Neutrophil (primary cell): ENCODE data around the gene MSL1.

Experiments used
- H3K27ac ChIP-seq: fragments of 200-600 bp; sonication (generic); 2 replicates; pipeline ENCODE4 v1.5.1; 2016; ENCODE audit warnings: mild to moderate bottlenecking, moderate library complexity
- H3K27me3 ChIP-seq: fragments of 200-600 bp; sonication (generic); 2 replicates; pipeline ENCODE4 v1.6.0; 2016; ENCODE audit warnings: mild to moderate bottlenecking
- H3K36me3 ChIP-seq: fragments of 200-600 bp; sonication (generic); 2 replicates; pipeline ENCODE4 v1.5.1; 2017
- H3K4me1 ChIP-seq, 2 experiments: fragments of 200-600 bp in 1 of 2; sonication (generic) in 1 of 2; 1 replicate in 1 of 2; 2 replicates in 1 of 2; pipeline versions ENCODE4 v1.5.1 to v1.6.1; 2013 to 2016; ENCODE audit warnings: low read depth in 1 of 2, low read length in 1 of 2, mild to moderate bottlenecking in 1 of 2, moderate library complexity in 1 of 2; ENCODE audit not compliant: control insufficient read depth in 1 of 2, insufficient read depth in 1 of 2
- H3K4me3 ChIP-seq, 2 experiments: fragments of 200-600 bp in 1 of 2; sonication (generic) in 1 of 2; 1 replicate in 1 of 2; 2 replicates in 1 of 2; pipeline ENCODE4 v1.5.1; 2013 to 2016; ENCODE audit warnings: low read depth in 1 of 2, low read length in 1 of 2, mild to moderate bottlenecking in 1 of 2, moderate library complexity in 1 of 2
- H3K9me3 ChIP-seq: fragments of 200-600 bp; sonication (generic); 2 replicates; pipeline ENCODE4 v1.5.1; 2016
- TF ChIP-seq, protein P1 (sequence below): fragments of 200-600 bp; sonication (generic); IDR thresholded peaks from 2 replicates; pipeline ENCODE4 v1.5.1; 2016; ENCODE audit warnings: antibody characterized with exemption

MSL1 gene, protein sequence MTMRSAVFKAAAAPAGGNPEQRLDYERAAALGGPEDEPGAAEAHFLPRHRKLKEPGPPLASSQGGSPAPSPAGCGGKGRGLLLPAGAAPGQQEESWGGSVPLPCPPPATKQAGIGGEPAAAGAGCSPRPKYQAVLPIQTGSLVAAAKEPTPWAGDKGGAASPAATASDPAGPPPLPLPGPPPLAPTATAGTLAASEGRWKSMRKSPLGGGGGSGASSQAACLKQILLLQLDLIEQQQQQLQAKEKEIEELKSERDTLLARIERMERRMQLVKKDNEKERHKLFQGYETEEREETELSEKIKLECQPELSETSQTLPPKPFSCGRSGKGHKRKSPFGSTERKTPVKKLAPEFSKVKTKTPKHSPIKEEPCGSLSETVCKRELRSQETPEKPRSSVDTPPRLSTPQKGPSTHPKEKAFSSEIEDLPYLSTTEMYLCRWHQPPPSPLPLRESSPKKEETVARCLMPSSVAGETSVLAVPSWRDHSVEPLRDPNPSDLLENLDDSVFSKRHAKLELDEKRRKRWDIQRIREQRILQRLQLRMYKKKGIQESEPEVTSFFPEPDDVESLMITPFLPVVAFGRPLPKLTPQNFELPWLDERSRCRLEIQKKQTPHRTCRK

DNA sequence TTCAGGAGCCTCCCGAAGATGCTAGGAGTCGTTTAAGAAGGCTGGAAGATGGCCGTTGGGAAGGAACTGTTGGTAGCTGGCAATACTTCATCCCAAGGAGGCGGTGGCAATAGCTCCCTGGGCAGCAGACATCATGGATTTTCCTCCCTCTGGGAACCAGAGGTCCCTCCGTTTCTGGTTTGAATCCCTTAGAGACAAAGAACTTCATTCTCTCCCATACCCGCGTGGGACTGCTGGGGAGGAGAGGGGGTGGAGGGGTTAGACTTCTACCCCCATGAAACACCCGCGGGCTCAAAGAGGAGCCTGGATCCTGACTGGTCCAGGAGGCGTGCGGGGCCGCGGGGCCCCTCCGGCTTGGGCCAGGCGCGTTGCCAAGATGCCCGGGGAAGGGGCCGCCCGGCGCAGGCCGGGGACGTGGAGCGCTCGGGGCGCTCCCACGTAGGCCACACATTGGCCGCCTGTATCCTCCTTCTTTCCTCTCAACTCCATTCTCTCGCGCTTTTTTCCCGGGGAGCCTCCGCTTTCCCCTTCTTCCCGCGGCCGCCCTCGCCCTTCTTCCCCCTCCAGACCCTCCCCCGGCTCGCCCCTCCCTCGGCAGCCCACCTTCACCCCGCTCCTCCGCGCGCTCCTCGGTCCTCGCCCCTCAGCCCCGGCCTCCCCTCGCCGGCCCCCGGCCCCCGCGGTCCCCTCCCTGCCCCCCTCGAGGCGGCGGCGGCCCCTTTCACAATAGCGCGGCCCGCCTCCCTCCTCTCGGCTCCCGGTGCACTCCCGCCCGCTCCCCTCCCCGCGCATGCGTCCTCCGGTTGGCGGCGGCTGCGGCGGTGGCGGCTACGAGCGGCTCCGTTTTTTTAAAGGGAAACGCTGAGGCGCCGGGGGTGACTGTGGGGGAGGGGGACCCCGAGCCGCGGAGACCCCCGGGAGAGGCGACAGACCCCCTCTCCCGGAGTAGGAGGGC is at the start of gene MSL1:
Gene MSL1, plus strand, starts transcription at position 791 of the 955 bp plus-strand sequence. CDS start 642 bp downstream, outside the sequence.
- TF ChIP-seq, protein P1, sequence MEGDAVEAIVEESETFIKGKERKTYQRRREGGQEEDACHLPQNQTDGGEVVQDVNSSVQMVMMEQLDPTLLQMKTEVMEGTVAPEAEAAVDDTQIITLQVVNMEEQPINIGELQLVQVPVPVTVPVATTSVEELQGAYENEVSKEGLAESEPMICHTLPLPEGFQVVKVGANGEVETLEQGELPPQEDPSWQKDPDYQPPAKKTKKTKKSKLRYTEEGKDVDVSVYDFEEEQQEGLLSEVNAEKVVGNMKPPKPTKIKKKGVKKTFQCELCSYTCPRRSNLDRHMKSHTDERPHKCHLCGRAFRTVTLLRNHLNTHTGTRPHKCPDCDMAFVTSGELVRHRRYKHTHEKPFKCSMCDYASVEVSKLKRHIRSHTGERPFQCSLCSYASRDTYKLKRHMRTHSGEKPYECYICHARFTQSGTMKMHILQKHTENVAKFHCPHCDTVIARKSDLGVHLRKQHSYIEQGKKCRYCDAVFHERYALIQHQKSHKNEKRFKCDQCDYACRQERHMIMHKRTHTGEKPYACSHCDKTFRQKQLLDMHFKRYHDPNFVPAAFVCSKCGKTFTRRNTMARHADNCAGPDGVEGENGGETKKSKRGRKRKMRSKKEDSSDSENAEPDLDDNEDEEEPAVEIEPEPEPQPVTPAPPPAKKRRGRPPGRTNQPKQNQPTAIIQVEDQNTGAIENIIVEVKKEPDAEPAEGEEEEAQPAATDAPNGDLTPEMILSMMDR, result no peak
- H3K27ac ChIP-seq, result peak within 1 kb of the TSS; percentile 99

DNA sequence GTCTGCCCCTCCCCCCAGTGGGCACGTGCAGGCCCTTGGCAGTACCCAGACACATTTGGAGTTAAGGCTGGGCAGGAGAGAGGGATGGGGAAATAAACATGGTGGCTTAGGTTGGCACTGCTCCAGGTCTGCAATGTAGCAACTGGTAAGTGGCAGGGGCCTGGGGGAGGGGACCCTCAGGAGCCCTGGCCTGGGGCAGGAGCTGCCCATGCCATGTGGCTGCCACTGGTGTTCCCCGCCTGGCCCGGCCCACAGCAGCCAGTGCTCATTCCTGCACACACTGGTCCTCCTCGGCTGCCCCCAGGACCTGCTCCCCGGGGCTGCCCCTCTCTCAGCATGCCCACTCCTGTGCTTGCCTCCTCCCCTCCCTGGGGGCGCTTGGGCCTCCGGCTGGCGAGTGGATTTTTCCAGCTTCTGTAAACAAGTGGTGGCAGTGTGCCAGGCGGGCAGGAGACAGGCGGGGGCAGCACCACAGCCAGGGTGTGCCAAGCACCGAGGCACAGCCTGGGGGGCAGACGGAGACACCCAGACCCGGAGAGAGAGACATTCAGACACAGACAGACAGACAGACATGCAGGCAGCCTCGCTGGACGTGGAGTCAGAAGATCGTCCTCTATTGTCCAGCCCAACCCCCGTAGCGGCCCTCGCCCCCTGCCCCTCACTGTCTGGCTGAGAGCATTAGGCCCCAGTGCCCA is 49.6 kb upstream of the MSL1 start:
- H3K4me1 ChIP-seq, result peaks cover 67 to 87% of the 10 kb centered on the region in 2 experiments
- peak overlapping the region in 1 of 2 experiments; percentile 14 for H3K4me3 ChIP-seq
- TF ChIP-seq, protein P1, result no peak
- H3K9me3 ChIP-seq, result no peaks in the 10 kb centered on the region
- H3K27ac ChIP-seq, result peak overlapping the region; percentile 55
- peaks cover 15% of the 10 kb centered on the region for H3K36me3 ChIP-seq
- no peaks in the 10 kb centered on the region for H3K27me3 ChIP-seq

More for the DNA sequence above, at the start of gene MSL1:
- peaks cover 49 to 66% of the 10 kb centered on the region in 2 experiments for H3K4me1 ChIP-seq
- no peaks in the 10 kb centered on the region for H3K9me3 ChIP-seq
- H3K36me3 ChIP-seq, result peaks cover 17% of the 10 kb centered on the region
- H3K27me3 ChIP-seq, result no peaks in the 10 kb centered on the region
- H3K4me3 ChIP-seq, result peak within 1 kb of the TSS; percentile 96 to 99

DNA sequence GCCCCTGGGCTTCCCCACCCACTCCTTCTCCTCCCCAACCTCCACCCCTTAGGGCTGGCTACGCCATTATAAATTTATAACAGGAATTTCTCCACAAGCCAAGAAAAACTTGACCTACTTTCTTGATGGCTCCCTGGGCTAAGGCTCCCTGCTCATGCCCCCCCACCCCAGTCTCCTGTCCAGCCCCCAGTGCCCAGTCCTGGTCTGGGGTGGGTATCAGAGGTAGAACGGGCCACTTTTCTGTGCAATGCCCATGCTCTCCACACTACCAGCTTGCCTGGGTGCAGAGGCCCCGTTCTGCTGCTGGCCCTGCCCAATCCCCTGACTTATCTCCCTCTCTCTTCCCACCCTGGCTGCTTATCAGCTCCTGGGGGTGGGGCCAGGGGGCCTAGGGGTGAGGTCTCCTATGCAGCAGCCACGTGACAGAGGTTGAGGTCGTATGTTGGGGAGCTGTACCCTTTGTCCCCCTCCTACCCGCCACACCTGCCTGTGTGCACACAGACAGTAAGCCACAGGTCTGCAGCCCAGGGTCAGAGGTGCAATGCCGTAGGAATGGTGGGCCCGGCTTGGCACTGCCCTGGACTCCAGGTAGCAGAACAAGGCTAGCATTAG is 48.9 kb upstream of the MSL1 start:
- Histone ChIP-seq H3K27me3 (no peaks in the 10 kb centered on the region), H3K4me3 (no peak overlapping the region), H3K4me1 (peaks cover 70 to 81% of the 10 kb centered on the region in 2 experiments), H3K36me3 (peaks cover 18% of the 10 kb centered on the region), H3K27ac (peak overlapping the region; percentile 55), H3K9me3 (no peaks in the 10 kb centered on the region)
- TF ChIP-seq, protein P1, result no peak

DNA sequence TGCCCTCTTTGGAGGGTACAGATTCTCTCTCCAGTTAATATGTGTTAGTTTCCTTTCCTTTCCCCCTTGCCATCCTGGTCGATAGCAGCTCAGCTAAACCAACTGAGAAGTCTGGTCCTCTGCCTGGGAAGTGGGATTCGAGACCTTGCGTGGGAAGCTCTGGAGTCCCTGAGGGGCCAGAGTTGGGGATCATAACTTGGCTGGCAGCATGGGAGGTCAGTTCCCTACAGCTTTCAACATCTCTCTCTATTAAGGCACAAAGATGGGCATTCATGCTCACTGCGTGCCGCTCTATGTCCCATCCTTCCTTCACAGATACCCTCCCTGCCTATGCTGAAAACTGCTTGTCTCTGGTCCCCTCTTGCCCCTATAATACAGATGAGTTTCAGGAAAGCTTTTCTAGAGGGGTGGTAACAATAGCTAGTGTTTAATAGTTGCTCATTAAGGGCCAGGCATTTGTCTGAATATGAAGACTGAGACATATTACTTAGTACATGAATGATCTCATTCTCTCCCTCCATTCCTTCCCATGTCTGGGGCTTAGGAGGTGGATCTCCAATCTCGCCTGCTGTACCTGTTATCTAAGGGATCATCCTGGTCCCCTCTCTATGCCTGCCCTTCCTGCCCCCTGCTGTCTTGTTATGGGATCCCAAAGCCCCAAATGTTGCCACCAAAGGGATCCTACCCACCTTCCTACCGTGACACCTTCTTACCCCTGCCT is 48.2 kb upstream of the MSL1 start:
- H3K4me1 ChIP-seq, result peaks cover 64 to 73% of the 10 kb centered on the region in 2 experiments
- no peak overlapping the region for H3K4me3 ChIP-seq
- TF ChIP-seq, protein P1, result no peak
- H3K27me3 ChIP-seq, result no peaks in the 10 kb centered on the region
- H3K9me3 ChIP-seq, result no peaks in the 10 kb centered on the region
- peaks cover 18% of the 10 kb centered on the region for H3K36me3 ChIP-seq
- peak overlapping the region; percentile 79 for H3K27ac ChIP-seq
